PC-3 (cell line): ENCODE results near the gene CDKN2B-AS1. TPM values are rescaled to one million over a fixed set of nuclear protein-coding genes. Genes with fewer than 3 reads are reported as not detected.

Experiments used
- ATAC-seq: fragments of 200-7000 bp; cut with Tn5 transposase; 2 replicates; pipeline ENCODE4 v1.9.1; 2020; ENCODE audit warnings: mild to moderate bottlenecking, moderate library complexity
- BruUV-seq: library from RNA; stranded (reverse); fragments of 400-500 nt; replicated peaks from 2 replicates; lab custom pipeline; 2021; lab: Mats Ljungman, UMichigan
- CTCF ChIA-PET: fragments of 300-600 bp; sonication (Branson Sonifier 250); formaldehyde crosslinking; loops from one replicate; lab custom pipeline; 2022; ENCODE audit warnings: antibody characterized with exemption; lab: Charles Lee
- POLR2A ChIA-PET: fragments of 300-600 bp; sonication (Branson Sonifier 250); formaldehyde crosslinking; loops from one replicate; lab custom pipeline; 2022; ENCODE audit warnings: antibody characterized with exemption; ENCODE audit not compliant: unreplicated experiment; lab: Charles Lee
- DNase-seq: peaks from one replicate; pipeline ENCODE4 v3.0.0-alpha.2; 2015
- H2AFZ ChIP-seq: fragments of 300-600 bp; sonication (generic); 2 replicates; pipeline ENCODE4 v1.6.0; 2016; ENCODE audit warnings: antibody characterized with exemption, low read length
- H3F3A ChIP-seq: fragments of 300-600 bp; sonication (generic); one replicate; pipeline ENCODE4 v1.6.0; 2017; ENCODE audit warnings: antibody characterized with exemption, low read length, control low read depth, mild to moderate bottlenecking; ENCODE audit not compliant: unreplicated experiment
- H3K27ac ChIP-seq: fragments of 300-600 bp; sonication (generic); 2 replicates; pipeline ENCODE4 v1.5.1; 2016; ENCODE audit warnings: mild to moderate bottlenecking, low read length
- H3K27me3 ChIP-seq: fragments of 300-600 bp; sonication (generic); 2 replicates; pipeline ENCODE4 v1.6.1; 2016; ENCODE audit warnings: low read length, mixed read lengths
- H3K36me3 ChIP-seq: fragments of 300-600 bp; sonication (generic); 2 replicates; pipeline ENCODE4 v1.6.1; 2016; ENCODE audit warnings: low read depth, mixed run types, low read length, mixed read lengths
- H3K4me1 ChIP-seq: fragments of 300-600 bp; sonication (generic); 2 replicates; pipeline ENCODE4 v1.5.1; 2016; ENCODE audit warnings: low read length; ENCODE audit not compliant: insufficient read depth
- H3K4me2 ChIP-seq: fragments of 300-600 bp; sonication (generic); 2 replicates; pipeline ENCODE4 v1.6.0; 2016; ENCODE audit warnings: low read length
- H3K4me3 ChIP-seq: fragments of 300-600 bp; sonication (generic); 2 replicates; pipeline ENCODE4 v1.5.1; 2016; ENCODE audit warnings: mild to moderate bottlenecking, low read length, mixed read lengths
- H3K79me2 ChIP-seq: fragments of 300-600 bp; sonication (generic); 2 replicates; pipeline ENCODE4 v1.6.1; 2017; ENCODE audit warnings: low read length, mixed read lengths
- H3K9ac ChIP-seq: fragments of 300-600 bp; sonication (generic); 2 replicates; pipeline ENCODE4 v1.6.0; 2016; ENCODE audit warnings: mild to moderate bottlenecking, low read length
- H3K9me2 ChIP-seq: fragments of 300-600 bp; sonication (generic); replicated peaks from 2 replicates; pipeline ENCODE4 v1.6.1; 2016; ENCODE audit warnings: mixed run types, low read length, mixed read lengths
- H3K9me3 ChIP-seq: fragments of 300-600 bp; sonication (generic); 2 replicates; pipeline ENCODE4 v1.6.1; 2016; ENCODE audit warnings: low read length, mixed read lengths
- H4K20me1 ChIP-seq: fragments of 300-600 bp; sonication (generic); 2 replicates; pipeline ENCODE4 v1.6.1; 2016; ENCODE audit warnings: low read length, mixed read lengths
- CTCF ChIP-seq: fragments of 300-600 bp; sonication (generic); conservative IDR thresholded peaks from 2 replicates; pipeline ENCODE4 v1.5.1; 2017; ENCODE audit warnings: antibody characterized with exemption, low read depth, mild to moderate bottlenecking, low read length
- EZH2 ChIP-seq: fragments of 300-600 bp; sonication (generic); IDR thresholded peaks from one replicate; pipeline ENCODE4 v1.6.1; 2017; ENCODE audit warnings: antibody characterized with exemption, mild to moderate bottlenecking, low read length; ENCODE audit not compliant: unreplicated experiment
- EZH2phosphoT487 ChIP-seq: fragments of 300-600 bp; sonication (generic); IDR thresholded peaks from 2 replicates; pipeline ENCODE4 v1.6.1; 2018; ENCODE audit warnings: mild to moderate bottlenecking, antibody characterized with exemption, low read length, borderline replicate concordance
- intact Hi-C: fragments of 100-400 bp; cut with micrococcal nuclease; formaldehyde crosslinking; loops from 2 replicates; pipeline ENCODE4 v1.9.0; 2023
- total RNA-seq: library from RNA; depleted of rRNA; stranded (reverse); fragments of >200 nt; gene quantifications from 2 replicates; pipeline ENCODE4 v1.2.3, GENCODE V29; 2014

CDKN2B-AS1 gene
- total RNA-seq, 1 experiment from 2014 or later: 2.0 TPM

GRCh38 chr9:21988056-21988990 is 6.3 kb upstream of the CDKN2B-AS1 start:
- H3K9me2 ChIP-seq: no peaks in the 10 kb centered on the region
- peaks cover 22% of the 10 kb centered on the region for H3K4me1 ChIP-seq
- CTCF ChIA-PET: no interaction called here
- DNase-seq: no peak
- no peak for ATAC-seq
- intact Hi-C loops: no loop called here
- TF ChIP-seq EZH2 (no peak), CTCF (no peak), EZH2phosphoT487 (no peak)
- H3K79me2 ChIP-seq: peaks cover 92% of the 10 kb centered on the region
- H3K9ac ChIP-seq: peak overlapping the region; percentile 37
- H3K4me3 ChIP-seq: peak overlapping the region; percentile 64
- H2AFZ ChIP-seq: no peak overlapping the region
- POLR2A ChIA-PET: no interaction called here
- peak overlapping the region; percentile 84 for H3K4me2 ChIP-seq
- no peaks in the 10 kb centered on the region for H3F3A ChIP-seq
- H3K27me3 ChIP-seq: no peaks in the 10 kb centered on the region
- H4K20me1 ChIP-seq: 0 out of 2 replicates have a peak, but pooled peaks cover 4% of the 10 kb centered on the region
- H3K36me3 ChIP-seq: peaks cover 8% of the 10 kb centered on the region
- no peaks in the 10 kb centered on the region for H3K9me3 ChIP-seq
- no TSS peak for BruUV-seq
- peak overlapping the region; percentile 40 for H3K27ac ChIP-seq

GRCh38 chr9:21989440-21990189 is 5.0 kb upstream of the CDKN2B-AS1 start:
- 0 out of 2 replicates have a peak, but pooled peaks cover 4% of the 10 kb centered on the region for H4K20me1 ChIP-seq
- no peak for TF ChIP-seq EZH2phosphoT487
- TF ChIP-seq EZH2: no peak
- TF ChIP-seq CTCF: no peak
- no peaks in the 10 kb centered on the region for H3K9me2 ChIP-seq
- H3K27me3 ChIP-seq: no peaks in the 10 kb centered on the region
- no TSS peak for BruUV-seq
- no peak overlapping the region for H3K27ac ChIP-seq
- peaks cover 8% of the 10 kb centered on the region for H3K36me3 ChIP-seq
- CTCF ChIA-PET: interaction anchor here (0.6 kb wide), 1 partner anchor 255 kb away, joined by 3 read pairs; no protein-coding TSS in a partner anchor
- no peak overlapping the region for H3K4me3 ChIP-seq
- no peak overlapping the region for H2AFZ ChIP-seq
- peaks cover 22% of the 10 kb centered on the region for H3K4me1 ChIP-seq
- intact Hi-C loops: loop anchor here (5.0 to 10.0 kb wide), 2 partner anchors 157 to 455 kb away; partner anchors contain the start of gene DMRTA1
- POLR2A ChIA-PET: no interaction called here
- H3F3A ChIP-seq: no peaks in the 10 kb centered on the region
- ATAC-seq: no peak
- H3K4me2 ChIP-seq: no peak overlapping the region
- H3K9ac ChIP-seq: no peak overlapping the region
- DNase-seq: no peak
- H3K79me2 ChIP-seq: peaks cover 94% of the 10 kb centered on the region
- H3K9me3 ChIP-seq: no peaks in the 10 kb centered on the region
